IPS DF 4.7 (cell line): ENCODE measurements around the gene PNP.
"Not testable (repeated sequence)": the region's sequence is repeated elsewhere in the genome, so short reads cannot be mapped to it uniquely, and the experiment has no call there.

ENCODE experiments used
- DNase-seq: peaks from one replicate; pipeline ENCODE4 v3.0.0-alpha.2; 2013; ENCODE audit warnings: low spot score; ENCODE audit errors: extremely low read depth

The PNP gene

DNA sequence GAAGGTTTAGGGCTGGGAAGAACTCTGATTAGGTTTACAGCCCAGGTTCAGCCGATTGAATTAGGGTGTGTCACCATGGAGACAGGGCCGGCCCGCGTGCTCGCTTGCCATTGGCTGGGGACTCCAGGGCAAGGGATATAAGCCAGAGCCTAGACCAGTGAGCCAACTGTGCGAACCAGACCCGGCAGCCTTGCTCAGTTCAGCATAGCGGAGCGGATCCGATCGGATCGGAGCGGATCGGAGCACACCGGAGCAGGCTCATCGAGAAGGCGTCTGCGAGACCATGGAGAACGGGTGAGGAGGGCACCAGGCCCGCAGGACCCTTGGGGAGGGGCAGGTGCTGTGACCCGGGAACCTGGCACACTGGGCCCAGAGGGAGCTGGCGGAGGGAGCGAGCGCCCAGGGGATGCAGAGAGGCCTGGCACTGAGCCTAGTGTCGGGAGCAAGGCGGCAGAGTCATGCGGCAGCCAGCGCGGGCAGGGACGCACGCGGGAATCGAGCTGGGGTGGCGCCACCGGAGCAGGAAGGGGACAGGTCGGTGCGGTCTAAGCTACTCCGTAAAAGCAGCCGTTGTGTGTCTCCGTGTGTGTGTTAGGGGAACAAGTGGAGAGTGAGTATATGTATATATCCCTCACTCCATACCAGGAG lies at the start of gene PNP:
Gene PNP (plus strand): TSS at position 165 of the 648 bp plus-strand sequence. CDS start 119 bp downstream, at position 284.
- DNase-seq = no peak

DNA sequence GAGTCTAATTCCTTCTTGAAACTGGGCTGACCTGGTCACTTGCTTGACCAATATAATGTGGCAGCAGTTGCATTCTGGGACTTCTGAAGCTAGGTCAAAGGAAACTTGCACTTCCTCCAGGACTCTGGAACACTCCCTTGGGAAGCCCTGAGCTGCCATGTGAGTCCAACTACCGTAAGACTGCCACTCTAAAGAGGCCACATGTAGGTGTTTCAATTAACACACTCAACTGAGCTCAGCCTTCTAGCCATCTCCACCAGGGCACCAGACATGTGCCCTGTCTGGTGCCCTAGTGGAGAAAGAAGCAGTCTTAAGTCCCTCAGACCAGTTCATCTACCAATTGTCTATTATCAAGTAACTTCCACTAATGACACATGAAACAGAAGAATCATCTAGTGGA lies 49.8 kb upstream of the PNP start:
- no peak for DNase-seq

DNA sequence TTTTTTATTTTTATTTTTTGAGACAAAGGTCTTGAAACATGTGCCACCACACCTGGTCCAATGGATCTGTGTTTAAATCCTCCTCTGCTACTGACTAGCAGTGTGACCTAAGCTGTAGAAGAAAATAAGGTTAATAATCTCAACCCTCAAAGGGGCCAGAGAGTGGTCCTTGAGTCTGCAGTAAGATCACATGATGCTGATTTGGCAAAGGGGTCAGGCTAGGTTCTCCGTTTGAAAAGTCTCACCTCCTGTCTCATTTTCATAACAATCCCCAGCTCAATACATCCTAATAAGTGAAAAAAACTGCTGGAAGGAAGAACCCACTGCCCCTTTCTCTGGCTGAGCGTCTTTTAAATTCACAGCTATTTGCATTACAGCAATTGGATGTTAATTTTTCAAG lies 47.9 kb upstream of the PNP start:
- no peak for DNase-seq

DNA sequence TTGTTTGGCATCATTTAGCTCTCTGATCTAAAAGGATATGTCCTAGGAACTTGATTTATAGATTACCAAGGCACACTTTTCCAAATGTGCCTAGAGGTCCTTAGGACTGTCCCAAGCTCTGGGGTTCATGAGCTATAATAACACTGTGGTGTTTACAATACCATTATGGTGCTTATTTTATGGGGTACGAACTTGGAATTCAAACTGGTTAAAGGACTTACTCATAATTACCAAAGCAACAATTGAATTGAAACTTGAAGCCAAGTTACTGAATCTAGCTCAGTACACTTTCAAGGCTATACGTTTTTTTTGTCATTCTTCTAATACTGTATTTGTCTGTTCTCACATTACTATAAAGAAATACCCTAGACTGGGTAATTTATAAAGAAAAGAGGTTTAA lies 46.3 kb upstream of the PNP start:
- no peak for DNase-seq

DNA sequence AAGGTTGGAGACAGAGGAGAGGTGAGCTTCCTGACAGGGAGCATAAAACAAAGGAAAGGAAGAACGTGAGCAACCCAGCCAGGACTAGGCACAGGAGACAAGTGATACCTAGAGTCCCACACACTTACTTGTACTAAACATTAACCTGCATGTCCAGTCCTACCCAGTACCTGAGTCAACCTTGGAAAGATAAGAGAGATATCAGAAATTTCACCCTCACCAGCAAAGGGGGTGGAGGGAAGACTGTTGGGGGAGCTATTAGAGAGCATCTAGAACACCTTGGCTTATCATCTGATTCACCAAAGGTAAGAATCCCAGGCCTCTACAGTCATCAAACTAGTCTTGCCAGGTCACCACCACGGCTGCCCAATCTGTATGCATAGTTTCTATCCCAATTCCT lies 44.4 kb upstream of the PNP start:
- DNase-seq = no peak

DNA sequence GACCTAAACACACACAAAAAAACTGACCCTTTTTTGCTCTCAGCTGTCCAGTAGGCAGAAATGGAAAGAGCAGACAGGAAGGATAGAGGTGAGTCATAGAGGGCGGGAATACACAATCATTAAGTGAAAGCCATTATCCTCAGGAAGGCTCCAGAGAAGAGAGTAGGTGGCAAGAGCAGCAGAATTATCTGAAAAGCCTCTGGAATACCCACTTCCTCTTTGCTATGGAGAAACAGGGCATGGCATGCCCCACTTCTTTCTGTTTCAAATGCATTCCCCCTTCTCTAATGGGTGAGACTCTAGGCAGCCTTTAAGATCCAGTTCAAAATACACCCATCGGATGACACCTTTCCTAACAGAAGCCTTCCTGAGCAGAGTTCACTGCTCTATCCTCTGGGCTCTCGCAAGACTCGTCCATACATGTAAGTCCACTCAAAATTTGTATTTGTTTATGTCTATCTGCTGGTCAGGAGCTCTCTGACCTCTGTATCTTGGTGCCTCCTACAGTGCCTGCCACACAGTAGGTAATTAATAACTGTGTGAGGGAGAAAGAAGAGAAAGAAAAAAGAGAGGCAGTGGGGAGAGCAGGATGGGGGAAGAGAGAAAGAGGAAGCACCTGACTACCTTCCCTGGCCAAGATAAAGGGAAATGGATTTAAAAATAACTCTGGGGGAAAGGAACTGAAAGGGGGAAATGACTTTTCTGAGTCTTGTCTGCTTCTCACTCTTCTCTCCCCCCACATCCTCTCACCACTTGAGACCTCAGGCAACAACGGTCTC lies 41.8 kb upstream of the PNP start:
- no peak for DNase-seq

DNA sequence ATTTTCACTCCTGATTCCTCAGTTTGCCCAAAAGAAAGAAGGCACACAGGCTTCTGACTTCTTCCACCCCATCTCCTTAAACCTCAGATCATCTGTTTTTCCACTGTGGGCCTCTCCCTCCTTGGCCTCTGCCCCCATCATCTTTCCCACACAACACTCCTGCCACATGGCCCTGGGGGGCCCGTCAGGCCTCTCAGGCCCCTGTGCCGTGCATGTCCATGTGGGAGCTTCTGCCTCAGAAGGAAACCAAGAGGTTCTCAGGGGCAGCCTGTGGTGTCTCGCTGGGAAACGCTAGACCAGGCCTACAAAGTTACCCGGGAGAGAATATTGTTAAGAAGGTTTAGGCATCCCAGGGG lies 41.2 kb upstream of the PNP start:
- no peak for DNase-seq

DNA sequence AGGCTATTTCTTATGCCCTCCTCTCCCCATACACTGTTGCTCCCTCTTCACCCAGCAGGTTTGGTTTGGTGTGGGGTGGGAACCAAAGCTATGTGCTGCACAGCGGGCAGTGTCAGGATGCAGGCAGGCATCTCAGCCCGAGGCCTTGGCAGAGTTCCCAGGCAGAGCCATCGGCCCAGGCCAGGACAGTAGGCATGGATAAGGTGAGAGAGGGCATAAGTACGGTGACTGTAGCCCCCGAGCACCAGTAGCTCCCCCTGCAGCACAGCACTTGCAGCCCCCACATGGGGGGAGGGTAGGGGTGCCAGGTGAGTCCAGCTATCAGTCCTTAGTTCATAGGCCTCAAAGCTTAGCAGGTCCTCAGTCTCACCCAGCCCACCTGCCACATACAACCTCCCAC lies 40.4 kb upstream of the PNP start:
- DNase-seq = no peak

DNA sequence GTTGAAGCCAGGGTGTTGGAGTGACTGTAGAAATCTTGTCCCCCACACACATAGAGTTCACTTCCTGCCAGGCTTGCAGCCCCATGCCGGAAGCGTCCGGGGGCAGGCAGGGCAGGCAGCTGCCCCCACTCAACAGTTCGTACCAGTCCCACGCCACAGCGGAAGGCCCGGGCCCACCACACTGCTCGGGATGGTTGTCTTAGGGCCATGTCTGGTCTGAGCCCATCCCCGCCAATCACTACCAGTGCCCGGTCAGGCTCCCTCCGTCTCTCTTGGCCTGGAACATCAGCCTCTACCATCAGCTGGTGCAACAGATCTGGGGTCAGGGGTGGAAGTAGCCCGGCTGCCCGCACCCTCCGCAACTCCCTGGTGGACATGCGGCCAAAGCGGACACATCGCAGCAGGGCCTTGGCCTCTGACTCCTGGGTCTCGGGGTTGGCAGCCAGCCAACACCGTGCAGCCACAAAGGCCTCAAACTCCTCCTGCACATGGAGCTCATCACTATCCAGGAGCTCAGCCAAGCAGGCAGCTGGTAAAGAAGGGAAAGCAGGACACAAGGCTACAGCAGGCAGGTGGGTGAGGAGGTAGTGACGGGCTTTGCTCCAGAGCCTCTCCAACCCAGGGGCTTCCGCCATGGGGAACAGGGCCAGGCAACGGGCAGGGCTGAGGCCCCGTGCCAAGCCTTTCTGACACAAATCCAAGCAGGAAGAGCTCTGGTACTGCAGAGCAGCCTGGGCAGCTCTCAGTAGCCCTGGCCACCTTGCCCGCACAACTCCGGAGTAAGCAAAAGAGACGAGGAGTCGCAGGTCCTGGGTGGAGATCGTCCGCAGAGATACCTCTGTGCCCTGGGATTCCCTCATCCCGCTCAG lies 39.2 kb upstream of the PNP start:
- no peak for DNase-seq

DNA sequence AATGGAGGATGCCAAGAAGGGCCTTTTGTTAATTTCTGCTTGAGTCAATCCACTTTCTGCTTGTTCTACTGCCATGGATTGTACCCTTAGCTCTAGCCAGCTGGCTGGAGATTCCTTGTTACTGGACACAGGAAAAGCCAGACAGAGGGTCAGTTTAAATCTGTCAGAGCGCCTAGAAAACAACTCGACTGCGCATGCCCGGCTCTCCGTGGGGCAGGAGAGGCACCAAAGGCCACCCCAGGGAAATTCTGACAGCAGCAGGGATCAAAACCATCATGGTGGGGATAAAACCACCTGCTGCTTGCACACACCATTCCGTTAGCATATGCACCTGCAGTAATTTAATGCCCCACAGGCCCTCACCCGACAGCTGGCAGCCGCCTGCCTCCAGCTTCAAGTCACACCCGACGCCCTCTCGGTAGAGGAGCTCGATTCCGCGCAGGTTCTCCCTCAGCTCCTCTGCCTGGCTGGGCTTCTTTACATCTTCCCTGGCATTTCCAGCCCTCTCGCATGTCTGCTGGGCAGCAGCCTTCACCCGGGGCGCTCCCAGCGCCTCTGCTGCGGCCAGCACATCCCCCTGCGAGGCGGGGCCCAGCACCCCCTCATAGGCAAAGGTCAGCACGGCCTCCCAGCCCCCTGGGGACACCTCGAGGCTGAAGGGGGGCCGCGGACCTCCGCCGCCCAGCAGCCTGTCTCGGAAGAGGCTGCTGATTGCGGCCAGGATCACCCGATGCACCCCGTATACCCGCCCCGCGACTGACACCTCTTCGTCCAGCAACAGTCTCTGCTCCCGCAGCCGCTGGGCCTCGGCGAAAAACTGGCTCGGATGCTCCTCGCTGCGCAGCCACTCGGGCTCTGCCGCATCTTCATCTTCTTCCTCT lies 34.3 kb upstream of the PNP start:
- no peak for DNase-seq

DNA sequence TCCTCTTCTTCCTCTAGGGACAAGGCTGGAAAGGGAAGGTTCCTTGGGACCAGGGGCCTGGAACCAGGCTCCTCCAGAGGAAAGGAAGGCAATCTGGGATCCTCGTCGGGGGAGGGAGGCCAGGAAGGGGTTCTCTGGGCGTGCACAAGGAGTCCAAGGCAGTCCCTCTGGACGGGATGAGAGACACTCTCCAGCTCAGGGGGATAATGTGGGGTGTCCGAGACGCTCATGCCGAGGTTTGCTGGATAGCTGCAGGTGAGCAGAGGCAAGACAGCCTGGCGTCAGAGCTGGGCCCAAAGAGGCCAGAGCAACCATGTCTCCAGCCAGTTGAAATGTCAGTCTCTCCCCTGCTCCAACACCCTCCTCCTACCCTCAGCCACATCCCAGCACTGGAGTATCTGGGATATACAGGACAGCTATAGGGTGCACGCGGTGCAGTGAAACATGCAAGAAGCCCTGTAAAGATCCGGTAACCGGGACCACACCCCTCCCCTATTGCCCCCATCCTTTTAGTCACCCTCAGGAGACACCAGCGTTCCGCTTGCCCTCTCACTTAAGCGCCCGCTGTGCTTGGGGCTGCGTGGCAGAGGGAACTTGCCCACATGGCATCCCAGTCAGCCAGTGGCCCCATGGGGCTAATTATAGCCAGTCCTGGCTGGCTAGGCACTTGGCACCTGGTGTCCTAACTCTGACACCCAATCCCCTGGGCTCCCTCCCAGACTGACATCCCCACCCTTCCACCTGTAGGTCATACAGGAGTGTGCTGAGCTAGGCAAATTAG lies 33.4 kb upstream of the PNP start, which contains the start of gene KLHL33:
Gene KLHL33 (minus strand): TSS at position 585 of the 781 bp plus-strand sequence. CDS start 355 bp downstream, at position 230.
- DNase-seq = no peak

DNA sequence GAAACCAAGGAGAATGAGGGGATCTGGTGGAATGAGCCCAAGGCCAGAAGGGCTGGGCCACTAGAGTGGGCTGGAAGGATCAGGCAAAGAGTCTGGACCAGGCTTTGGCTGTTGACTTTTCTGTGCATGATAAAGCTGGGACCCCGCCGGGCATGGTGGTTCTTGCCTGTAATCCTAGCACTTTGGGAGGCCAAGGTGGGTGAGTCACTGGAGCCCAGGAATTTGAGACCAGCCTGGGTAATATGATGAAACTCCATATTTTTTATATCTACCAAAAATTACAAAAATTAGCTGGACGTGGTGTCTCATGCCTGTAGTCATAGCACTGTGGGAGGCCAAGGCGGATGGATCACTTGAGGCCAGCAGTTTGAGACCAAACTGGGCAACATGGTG lies 32.8 kb upstream of the PNP start:
- DNase-seq = no peak

DNA sequence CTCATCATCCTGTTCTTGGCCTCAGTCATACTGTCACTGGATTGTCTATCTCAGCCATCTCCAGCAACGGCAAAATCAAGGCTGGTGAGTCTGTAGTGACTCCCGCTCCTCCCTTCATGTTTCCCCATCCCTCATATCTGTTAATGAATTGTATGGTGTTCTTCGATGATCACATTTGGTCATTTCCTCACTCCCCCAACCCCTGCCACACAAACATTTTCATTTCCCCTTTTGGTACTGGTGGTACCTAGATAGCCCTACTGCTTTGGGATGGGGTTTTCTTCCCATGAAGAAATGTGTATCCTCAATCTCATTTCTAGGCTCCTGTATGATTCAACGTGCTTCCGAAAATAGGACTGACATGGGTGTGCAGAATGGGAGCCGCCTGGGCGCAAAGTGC lies 30.5 kb upstream of the PNP start:
- no peak for DNase-seq

DNA sequence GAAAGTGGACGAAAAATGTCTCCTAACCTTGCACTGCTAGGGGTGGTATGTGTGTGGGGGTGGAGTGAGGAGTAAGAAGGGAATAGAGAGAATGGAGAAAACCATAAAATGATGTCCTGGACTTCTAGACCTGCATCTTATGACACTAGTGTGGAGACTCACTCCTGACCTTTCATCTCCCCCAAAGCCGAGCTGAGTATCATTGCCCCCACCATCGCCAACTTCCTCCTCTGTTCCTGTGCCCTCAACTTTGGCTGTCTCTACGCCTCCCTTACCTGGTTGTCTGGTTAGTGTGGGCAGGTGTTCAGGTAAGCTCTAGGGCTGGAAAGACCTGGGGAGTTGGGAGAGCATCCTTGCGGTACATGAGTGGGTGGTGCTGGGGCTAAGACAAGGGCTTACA lies 28.7 kb upstream of the PNP start:
- no peak for DNase-seq

DNA sequence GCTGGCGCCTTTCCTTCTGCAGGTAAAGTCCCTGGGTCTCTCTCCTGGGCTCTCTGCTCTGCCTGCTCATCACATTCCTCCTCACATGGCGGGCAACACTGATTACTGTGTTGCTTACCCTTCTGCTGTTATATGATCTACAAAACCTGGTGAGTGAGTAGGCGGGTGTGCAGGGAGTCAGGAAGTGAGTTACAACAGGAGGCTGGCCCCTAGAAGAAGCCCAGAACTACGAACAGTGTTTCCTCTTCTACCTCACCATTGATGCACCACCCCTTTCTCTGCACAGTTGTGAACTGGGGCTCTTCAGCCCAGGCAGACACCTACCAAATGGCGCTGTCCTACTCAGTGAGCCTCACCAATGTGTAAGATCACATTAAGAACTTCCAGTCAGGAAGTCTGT lies 28.3 kb upstream of the PNP start:
- no peak for DNase-seq

DNA sequence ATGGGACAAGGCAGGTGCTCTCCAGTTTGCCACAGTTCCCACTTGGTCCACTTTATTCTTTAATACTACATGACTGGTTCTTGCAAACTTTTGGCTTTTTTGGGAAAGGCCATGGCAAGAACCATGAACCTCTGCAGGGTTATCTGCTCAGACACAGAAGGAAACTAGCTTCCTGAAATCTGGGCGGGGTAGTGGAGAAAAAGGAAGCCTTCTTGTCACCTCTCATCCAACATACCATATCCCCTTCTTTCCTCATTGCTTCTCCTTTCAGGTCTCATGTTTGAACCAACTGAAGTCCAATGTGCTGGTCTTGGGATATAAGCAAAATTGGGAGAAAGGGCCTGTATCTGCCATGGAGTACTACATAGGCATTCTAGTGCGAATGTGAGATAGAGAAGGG lies 27.7 kb upstream of the PNP start:
- no peak for DNase-seq

DNA sequence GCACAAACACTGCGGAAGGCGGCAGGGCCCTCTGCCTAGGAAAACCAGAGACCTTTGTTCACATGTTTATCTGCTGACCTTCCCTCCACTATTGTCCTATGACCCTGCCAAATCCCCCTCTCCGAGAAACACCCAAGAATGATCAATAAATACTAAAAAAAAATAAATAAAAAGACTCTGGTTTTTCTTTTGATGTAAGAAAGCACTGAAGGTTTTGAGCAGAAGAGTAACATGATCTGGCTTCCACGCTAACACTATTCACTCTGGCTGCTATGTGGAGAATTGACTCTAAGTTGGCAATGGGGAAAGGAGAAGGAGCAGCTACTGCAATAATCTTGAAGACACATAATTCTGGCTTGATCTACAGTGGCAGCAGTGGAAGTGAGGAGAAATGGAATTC lies 25.6 kb upstream of the PNP start:
- not testable (repeated sequence) for DNase-seq

DNA sequence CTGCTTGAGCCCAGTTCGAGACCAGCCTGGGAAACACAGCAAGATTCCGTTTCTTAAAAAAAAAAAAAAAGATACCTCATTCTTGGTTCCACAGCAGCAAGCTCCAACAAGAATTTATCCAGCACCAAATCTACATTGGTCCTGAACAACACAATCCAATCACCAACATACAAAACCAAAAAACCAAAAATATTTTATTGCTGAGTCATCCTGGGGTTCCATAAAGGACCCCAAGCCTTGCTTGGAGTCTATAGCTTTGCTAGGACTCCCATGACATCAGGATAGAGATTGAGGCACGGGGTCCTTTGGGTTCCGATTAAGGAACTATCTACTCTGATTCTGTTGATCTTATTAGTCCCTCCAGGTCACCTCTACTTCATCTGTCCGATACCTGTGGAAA lies 22.3 kb upstream of the PNP start:
- no peak for DNase-seq

DNA sequence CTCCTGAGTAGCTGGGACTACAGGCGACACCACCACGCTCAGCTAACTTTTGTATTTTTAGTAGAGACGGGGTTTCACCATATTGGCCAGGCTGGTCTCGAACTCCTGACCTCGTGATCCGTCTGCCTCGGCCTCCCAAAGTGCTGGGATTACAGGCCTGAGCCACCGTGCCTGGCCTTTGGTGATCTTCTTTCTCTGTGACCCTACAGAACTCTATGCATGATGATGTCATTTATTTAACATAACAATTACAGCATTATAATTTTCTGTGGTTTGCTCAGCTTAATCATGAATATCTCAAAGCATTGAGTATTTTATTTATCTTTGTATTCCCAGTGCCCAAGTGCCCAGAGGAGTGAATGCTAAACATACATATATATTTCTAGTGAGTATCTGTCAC lies 16.4 kb upstream of the PNP start:
- DNase-seq = not testable (repeated sequence)
